GM12878 (cell line): ENCODE measurements around the gene SP110. TPM values are rescaled to one million over a fixed set of nuclear protein-coding genes. Genes with fewer than 3 reads are reported as not detected.

Experiments
- CBFB ChIP-seq: IDR thresholded peaks from 2 replicates; pipeline ENCODE4 v1.6.1; 2016; ENCODE audit warnings: antibody characterized with exemption, low read depth
- GATAD2B ChIP-seq: fragments of 450-650 bp; conservative IDR thresholded peaks from 2 replicates; pipeline ENCODE4 v1.6.1; 2017; ENCODE audit warnings: low read depth, mild to moderate bottlenecking, moderate library complexity
- HCFC1 ChIP-seq: fragments of 150-350 bp; IDR thresholded peaks from 2 replicates; pipeline ENCODE4 v1.6.1; 2014; ENCODE audit warnings: low read length
- JUNB ChIP-seq: IDR thresholded peaks from 2 replicates; pipeline ENCODE4 v1.6.1; 2016; ENCODE audit warnings: antibody characterized with exemption, mild to moderate bottlenecking
- JUND ChIP-seq: IDR thresholded peaks from 2 replicates; pipeline ENCODE4 v1.6.1; 2012; ENCODE audit warnings: low read depth, mild to moderate bottlenecking, low read length, improper control_type of control experiment, moderate library complexity
- NFYB ChIP-seq: IDR thresholded peaks from 2 replicates; pipeline ENCODE4 v1.6.1; 2011; ENCODE audit warnings: low read depth, mild to moderate bottlenecking, low read length, improper control_type of control experiment, moderate library complexity; ENCODE audit not compliant: insufficient read depth
- POLR2A ChIP-seq: IDR thresholded peaks from 2 replicates; pipeline ENCODE4 v1.6.1; 2011; ENCODE audit warnings: low read depth, mild to moderate bottlenecking, low read length
- RAD51 ChIP-seq: fragments of 450-650 bp; IDR thresholded peaks from 2 replicates; pipeline ENCODE4 v1.6.1; 2016; ENCODE audit warnings: moderate library complexity, mild to moderate bottlenecking, inconsistent platforms
- RFX5 ChIP-seq: IDR thresholded peaks from 2 replicates; pipeline ENCODE4 v1.6.1; 2011; ENCODE audit warnings: low read depth, low read length, improper control_type of control experiment
- SP1 ChIP-seq: IDR thresholded peaks from one replicate; pipeline ENCODE4 v1.6.1; 2011; ENCODE audit warnings: low read depth, low read length
- TCF7 ChIP-seq: IDR thresholded peaks from 2 replicates; pipeline ENCODE4 v1.6.1; 2014; ENCODE audit warnings: antibody characterized with exemption, borderline replicate concordance
- polyA plus RNA-seq, 11 experiments: library from polyadenylated mRNA; depleted of rRNA in 4 of 11; unstranded in 6 of 11; stranded (reverse) in 5 of 11; fragments of >200 nt; fragmentation: Nextera tagmentation in 4 of 11; fragmentation: Illumina TruSeq in 1 of 11; extraction: Ambion mirVana in 4 of 11; extraction: Trizol in 1 of 11; gene quantifications; 1 replicate in 1 of 11; 2 replicates in 10 of 11; pipeline versions ENCODE4 v1.2.1 to v1.2.3, GENCODE V29; 2011 to 2016; ENCODE audit warnings: inconsistent platforms in 2 of 11, missing spikeins in 2 of 11, low read depth in 1 of 11
- total RNA-seq, 4 experiments: library from RNA; depleted of rRNA in 3 of 4; stranded (reverse); fragments of >200 nt in 3 of 4; fragmentation: Illumina TruSeq in 1 of 4; extraction: Trizol in 1 of 4; gene quantifications; 2 replicates each; pipeline versions ENCODE4 v1.2.1 to v1.2.3, GENCODE V29; 2013 to 2021
- TF ChIP-seq, protein P1 (sequence below): fragments of 450-650 bp; IDR thresholded peaks from 2 replicates; pipeline ENCODE4 v1.6.1; 2017; ENCODE audit warnings: antibody characterized with exemption, mild to moderate bottlenecking, moderate library complexity
- TF ChIP-seq, protein P2 (sequence below): fragments of 450-650 bp; IDR thresholded peaks from 2 replicates; pipeline ENCODE4 v1.6.1; 2017; ENCODE audit warnings: mild to moderate bottlenecking, low read depth, inconsistent platforms; ENCODE audit not compliant: poor library complexity, severe bottlenecking
- TF ChIP-seq, protein P3 (sequence below): IDR thresholded peaks from 2 replicates; pipeline ENCODE4 v1.6.1; 2012; ENCODE audit warnings: low read length, inconsistent platforms

The SP110 gene
- total and polyA plus RNA-seq, 10 of the 15 experiments (the other 5 are each of a cell fraction or from before 2014, with no cell fraction given), result 81.2 to 149 (median 100) TPM

DNA sequence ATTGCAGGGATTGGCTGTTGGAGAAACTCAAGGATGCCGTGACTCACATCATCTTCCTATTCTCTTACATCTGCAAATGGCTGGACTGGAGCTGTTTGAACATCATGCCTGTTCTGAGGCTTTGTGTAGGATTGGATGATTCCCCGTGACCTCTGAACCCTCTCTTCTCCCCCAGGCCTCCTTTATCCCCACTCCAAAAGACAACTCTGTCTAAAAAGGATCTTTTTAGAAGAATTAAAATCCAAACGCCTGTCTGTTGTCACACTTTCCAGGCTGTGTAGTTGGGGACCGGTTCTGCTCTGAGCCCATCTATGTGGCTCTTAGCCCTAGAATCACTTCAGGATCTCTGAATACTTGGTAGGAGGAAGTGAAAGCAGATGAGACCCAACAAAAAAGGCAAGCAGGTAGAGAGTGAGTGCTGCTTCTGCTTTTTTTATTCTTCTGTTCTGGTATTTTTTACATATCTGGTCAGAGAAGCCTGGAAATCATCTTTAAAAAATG lies 6.3 kb upstream of the SP110 start (continued):
- TF ChIP-seq, protein P1, sequence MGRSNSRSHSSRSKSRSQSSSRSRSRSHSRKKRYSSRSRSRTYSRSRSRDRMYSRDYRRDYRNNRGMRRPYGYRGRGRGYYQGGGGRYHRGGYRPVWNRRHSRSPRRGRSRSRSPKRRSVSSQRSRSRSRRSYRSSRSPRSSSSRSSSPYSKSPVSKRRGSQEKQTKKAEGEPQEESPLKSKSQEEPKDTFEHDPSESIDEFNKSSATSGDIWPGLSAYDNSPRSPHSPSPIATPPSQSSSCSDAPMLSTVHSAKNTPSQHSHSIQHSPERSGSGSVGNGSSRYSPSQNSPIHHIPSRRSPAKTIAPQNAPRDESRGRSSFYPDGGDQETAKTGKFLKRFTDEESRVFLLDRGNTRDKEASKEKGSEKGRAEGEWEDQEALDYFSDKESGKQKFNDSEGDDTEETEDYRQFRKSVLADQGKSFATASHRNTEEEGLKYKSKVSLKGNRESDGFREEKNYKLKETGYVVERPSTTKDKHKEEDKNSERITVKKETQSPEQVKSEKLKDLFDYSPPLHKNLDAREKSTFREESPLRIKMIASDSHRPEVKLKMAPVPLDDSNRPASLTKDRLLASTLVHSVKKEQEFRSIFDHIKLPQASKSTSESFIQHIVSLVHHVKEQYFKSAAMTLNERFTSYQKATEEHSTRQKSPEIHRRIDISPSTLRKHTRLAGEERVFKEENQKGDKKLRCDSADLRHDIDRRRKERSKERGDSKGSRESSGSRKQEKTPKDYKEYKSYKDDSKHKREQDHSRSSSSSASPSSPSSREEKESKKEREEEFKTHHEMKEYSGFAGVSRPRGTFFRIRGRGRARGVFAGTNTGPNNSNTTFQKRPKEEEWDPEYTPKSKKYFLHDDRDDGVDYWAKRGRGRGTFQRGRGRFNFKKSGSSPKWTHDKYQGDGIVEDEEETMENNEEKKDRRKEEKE, result no peak
- TF ChIP-seq HCFC1 (no peak), RFX5 (no peak), GATAD2B (no peak), SP1 (no peak), JUNB (0 out of 2 replicates have a peak, but pooled peaks have one; percentile 18), JUND (no peak), POLR2A (no peak), NFYB (0 out of 2 replicates have a peak, but pooled peaks have one; percentile 9), RAD51 (no peak; the same call in 1 of the 2 replicates), TCF7 (peak; percentile 48; the same call in 1 of the 2 replicates), CBFB (no peak)
- TF ChIP-seq, protein P2, sequence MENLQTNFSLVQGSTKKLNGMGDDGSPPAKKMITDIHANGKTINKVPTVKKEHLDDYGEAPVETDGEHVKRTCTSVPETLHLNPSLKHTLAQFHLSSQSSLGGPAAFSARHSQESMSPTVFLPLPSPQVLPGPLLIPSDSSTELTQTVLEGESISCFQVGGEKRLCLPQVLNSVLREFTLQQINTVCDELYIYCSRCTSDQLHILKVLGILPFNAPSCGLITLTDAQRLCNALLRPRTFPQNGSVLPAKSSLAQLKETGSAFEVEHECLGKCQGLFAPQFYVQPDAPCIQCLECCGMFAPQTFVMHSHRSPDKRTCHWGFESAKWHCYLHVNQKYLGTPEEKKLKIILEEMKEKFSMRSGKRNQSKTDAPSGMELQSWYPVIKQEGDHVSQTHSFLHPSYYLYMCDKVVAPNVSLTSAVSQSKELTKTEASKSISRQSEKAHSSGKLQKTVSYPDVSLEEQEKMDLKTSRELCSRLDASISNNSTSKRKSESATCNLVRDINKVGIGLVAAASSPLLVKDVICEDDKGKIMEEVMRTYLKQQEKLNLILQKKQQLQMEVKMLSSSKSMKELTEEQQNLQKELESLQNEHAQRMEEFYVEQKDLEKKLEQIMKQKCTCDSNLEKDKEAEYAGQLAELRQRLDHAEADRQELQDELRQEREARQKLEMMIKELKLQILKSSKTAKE, result peak; percentile 35
- TF ChIP-seq, protein P3, sequence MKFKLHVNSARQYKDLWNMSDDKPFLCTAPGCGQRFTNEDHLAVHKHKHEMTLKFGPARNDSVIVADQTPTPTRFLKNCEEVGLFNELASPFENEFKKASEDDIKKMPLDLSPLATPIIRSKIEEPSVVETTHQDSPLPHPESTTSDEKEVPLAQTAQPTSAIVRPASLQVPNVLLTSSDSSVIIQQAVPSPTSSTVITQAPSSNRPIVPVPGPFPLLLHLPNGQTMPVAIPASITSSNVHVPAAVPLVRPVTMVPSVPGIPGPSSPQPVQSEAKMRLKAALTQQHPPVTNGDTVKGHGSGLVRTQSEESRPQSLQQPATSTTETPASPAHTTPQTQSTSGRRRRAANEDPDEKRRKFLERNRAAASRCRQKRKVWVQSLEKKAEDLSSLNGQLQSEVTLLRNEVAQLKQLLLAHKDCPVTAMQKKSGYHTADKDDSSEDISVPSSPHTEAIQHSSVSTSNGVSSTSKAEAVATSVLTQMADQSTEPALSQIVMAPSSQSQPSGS, result peak; percentile 70
